ENCODE data around the gene FMN1. TPM values are rescaled to one million over a fixed set of nuclear protein-coding genes. Genes with fewer than 3 reads are reported as not detected.

FMN1 gene
- total RNA-seq, 4 donors from 2014 or later: 32.6 to 102 (median 63.0) TPM

DNA sequence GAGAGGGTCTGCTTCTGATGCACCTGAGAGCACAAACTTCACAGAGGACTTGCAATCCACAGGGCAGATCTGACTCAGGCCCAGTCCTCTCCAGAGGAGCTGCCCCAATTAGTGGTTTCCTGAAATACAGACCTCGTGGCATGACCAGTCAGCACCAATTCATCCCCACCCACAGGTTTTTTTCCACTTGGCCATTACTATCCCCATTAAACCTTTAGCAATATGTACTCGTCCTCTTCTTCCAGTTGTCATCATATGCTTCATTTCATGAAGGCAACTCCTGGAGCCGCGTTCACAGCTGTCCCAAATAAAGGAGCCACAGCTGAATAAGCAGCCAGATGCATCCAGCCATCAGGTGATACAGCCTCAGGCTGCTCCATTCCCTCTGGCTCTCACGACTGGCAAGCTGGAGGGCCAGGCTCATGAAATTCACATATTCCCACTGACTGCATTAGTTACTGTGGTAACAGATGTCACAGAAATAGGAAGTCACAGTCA, 163.1 kb downstream of the FMN1 start:
- no peaks in the 10 kb centered on the region for H3K27me3 ChIP-seq
- H3K36me3 ChIP-seq: no peaks in the 10 kb centered on the region
- no peaks in the 10 kb centered on the region for H3K9me3 ChIP-seq
- intact Hi-C loops (cut with DNase I; ENCODE audit: low total_unique reads): no loop called here
- no peak overlapping the region for H3K27ac ChIP-seq
- H3K4me3 ChIP-seq: no peak overlapping the region
- in situ Hi-C loops (cut with MboI; ENCODE audit: low pct_ligation_motif_present in 1 of 4, low pct_unique_long_range_greater_than_20kb in 1 of 4, low sequenced_read_pairs in 3 of 4): no loop called here
- no peak for DNase-seq
- TF ChIP-seq POLR2AphosphoS5 (IDR thresholded peaks at IDR 0.05) (no peak), POLR2A (IDR thresholded peaks at IDR 0.05) (no peak), EP300 (IDR thresholded peaks at IDR 0.05; ENCODE audit: low read depth) (no peak)
- TF ChIP-seq, protein P1, sequence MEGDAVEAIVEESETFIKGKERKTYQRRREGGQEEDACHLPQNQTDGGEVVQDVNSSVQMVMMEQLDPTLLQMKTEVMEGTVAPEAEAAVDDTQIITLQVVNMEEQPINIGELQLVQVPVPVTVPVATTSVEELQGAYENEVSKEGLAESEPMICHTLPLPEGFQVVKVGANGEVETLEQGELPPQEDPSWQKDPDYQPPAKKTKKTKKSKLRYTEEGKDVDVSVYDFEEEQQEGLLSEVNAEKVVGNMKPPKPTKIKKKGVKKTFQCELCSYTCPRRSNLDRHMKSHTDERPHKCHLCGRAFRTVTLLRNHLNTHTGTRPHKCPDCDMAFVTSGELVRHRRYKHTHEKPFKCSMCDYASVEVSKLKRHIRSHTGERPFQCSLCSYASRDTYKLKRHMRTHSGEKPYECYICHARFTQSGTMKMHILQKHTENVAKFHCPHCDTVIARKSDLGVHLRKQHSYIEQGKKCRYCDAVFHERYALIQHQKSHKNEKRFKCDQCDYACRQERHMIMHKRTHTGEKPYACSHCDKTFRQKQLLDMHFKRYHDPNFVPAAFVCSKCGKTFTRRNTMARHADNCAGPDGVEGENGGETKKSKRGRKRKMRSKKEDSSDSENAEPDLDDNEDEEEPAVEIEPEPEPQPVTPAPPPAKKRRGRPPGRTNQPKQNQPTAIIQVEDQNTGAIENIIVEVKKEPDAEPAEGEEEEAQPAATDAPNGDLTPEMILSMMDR (IDR thresholded peaks at IDR 0.05): no peak
- WGBS, 2 donors (ENCODE audit: low coverage in 1 of 2): 74% methylated on average over 5 of the region's 5 CpGs; no CpG with 5 or more reads in 1 of the 2 donors
- H3K4me1 ChIP-seq: peaks cover 0 to 59% (median 34%) of the 10 kb centered on the region in 4 donors

DNA sequence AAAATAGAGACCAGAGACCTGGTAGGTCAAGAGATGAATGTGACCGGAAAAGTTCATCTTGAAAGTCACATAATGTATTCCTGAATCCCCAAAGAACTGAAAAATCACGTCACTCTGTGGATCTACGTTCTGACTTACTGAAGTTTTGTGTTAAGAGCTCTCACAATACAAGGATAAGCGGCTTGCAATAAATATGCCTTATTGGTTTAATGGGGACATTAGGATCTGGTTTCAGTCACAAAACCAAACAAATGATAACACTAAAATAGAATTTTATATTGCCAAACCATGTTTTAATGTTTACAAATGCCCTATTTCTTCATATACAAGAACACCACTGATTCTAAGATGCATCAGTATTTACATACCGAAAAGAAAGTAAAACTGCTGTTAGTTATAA, 164.2 kb downstream of the FMN1 start:
- intact Hi-C loops (cut with DNase I; ENCODE audit: low total_unique reads): no loop called here
- 84 to 89% methylated on average over 5 of the region's 5 CpGs for WGBS, 2 donors (ENCODE audit: low coverage in 1 of 2)
- in situ Hi-C loops (cut with MboI; ENCODE audit: low pct_ligation_motif_present in 1 of 4, low pct_unique_long_range_greater_than_20kb in 1 of 4, low sequenced_read_pairs in 3 of 4): no loop called here

DNA sequence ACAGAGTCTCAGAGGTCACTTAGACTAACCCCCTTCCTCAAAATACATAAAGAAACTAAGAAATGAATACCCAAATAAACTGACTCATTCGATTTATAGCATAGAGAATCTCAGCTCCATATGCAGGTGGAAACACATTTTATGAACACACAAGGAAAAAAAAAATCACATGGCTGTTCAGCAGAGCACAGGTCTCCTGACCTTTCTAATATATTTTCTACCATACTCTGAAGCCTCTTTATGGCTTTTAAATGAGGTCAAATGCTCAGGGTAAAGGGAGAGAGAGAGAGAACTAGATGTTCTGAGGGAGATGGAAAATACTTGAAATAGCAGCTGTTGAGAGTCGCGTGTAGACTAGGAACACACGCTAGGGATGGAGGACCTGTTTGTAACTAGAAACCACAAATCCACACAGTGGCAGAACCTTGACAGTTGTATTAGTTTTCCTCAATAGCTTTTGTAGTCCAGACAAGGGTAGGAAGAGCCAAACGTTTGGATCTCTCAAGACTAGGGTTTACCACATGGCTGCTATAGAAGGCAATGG, 165.3 kb downstream of the FMN1 start:
- no peaks in the 10 kb centered on the region for H3K36me3 ChIP-seq
- intact Hi-C loops (cut with DNase I; ENCODE audit: low total_unique reads): no loop called here
- in situ Hi-C loops (cut with MboI; ENCODE audit: low pct_ligation_motif_present in 1 of 4, low pct_unique_long_range_greater_than_20kb in 1 of 4, low sequenced_read_pairs in 3 of 4): loop anchor here in 1 of 4 donors (10.0 kb wide), 1 partner anchor 46 kb away; no protein-coding TSS in a partner anchor
- no peak for DNase-seq
- H3K27me3 ChIP-seq: no peaks in the 10 kb centered on the region
- WGBS, 2 donors (ENCODE audit: low coverage in 1 of 2): 40 to 48% methylated on average over 4 to 5 of the region's 5 CpGs
- no peak overlapping the region for H3K4me3 ChIP-seq
- H3K4me1 ChIP-seq: peaks cover 0 to 46% (median 28%) of the 10 kb centered on the region in 4 donors
- peak overlapping the region; percentile 37 to 75 (median 64) for H3K27ac ChIP-seq
- no peaks in the 10 kb centered on the region for H3K9me3 ChIP-seq
- TF ChIP-seq, protein P1 (IDR thresholded peaks at IDR 0.05): no peak
- TF ChIP-seq POLR2AphosphoS5 (IDR thresholded peaks at IDR 0.05): no peak
- no peak for TF ChIP-seq POLR2A (IDR thresholded peaks at IDR 0.05)
- TF ChIP-seq EP300 (IDR thresholded peaks at IDR 0.05; ENCODE audit: low read depth): no peak

More for the DNA sequence above, 164.2 kb downstream of the FMN1 start:
- peaks cover 0 to 54% (median 31%) of the 10 kb centered on the region in 4 donors for H3K4me1 ChIP-seq
- H3K9me3 ChIP-seq: no peaks in the 10 kb centered on the region
- TF ChIP-seq POLR2AphosphoS5 (IDR thresholded peaks at IDR 0.05) (no peak), POLR2A (IDR thresholded peaks at IDR 0.05) (no peak), EP300 (IDR thresholded peaks at IDR 0.05; ENCODE audit: low read depth) (no peak)
- TF ChIP-seq, protein P1 (IDR thresholded peaks at IDR 0.05): no peak
- no peaks in the 10 kb centered on the region for H3K36me3 ChIP-seq
- H3K4me3 ChIP-seq: no peak overlapping the region
- DNase-seq: no peak
- no peaks in the 10 kb centered on the region for H3K27me3 ChIP-seq
- H3K27ac ChIP-seq: peak overlapping the region in 2 of 4 donors; percentile 64 to 75

DNA sequence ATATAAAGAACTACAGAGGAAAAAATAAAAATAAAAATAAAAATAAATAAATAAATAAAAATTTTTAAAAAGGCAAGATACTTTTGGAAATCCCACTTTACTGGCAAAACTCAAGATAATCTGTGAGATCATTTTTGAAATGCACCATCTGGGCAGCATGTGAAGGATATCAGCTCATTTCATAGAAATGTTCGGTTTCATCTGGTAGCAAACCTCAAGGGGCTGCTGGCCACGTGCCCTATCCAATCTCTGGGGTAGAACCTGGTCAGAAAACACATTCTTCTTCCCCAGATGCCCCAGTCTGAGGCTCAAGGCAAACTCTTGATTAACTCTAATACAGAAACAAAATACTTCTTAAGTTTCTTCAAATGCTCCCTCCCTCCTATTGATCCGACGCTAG, 166.0 kb downstream of the FMN1 start:
- H3K4me1 ChIP-seq: peaks cover 0 to 40% (median 25%) of the 10 kb centered on the region in 4 donors
- in situ Hi-C loops (cut with MboI; ENCODE audit: low pct_ligation_motif_present in 1 of 4, low pct_unique_long_range_greater_than_20kb in 1 of 4, low sequenced_read_pairs in 3 of 4) (loop anchor here in 1 of 4 donors (10.0 kb wide), 1 partner anchor 46 kb away; no protein-coding TSS in a partner anchor), intact Hi-C loops (cut with DNase I; ENCODE audit: low total_unique reads) (no loop called here)
- no peaks in the 10 kb centered on the region for H3K36me3 ChIP-seq
- 45 to 66% methylated on average over 2 to 4 of the region's 4 CpGs for WGBS, 2 donors (ENCODE audit: low coverage in 1 of 2)
- no peaks in the 10 kb centered on the region for H3K27me3 ChIP-seq
- DNase-seq: no peak
- no peak overlapping the region for H3K4me3 ChIP-seq
- H3K27ac ChIP-seq: peak overlapping the region; percentile 37 to 75 (median 64)
- no peak for TF ChIP-seq POLR2A (IDR thresholded peaks at IDR 0.05)
- no peak for TF ChIP-seq EP300 (IDR thresholded peaks at IDR 0.05; ENCODE audit: low read depth)
- TF ChIP-seq, protein P1 (IDR thresholded peaks at IDR 0.05): no peak
- H3K9me3 ChIP-seq: no peaks in the 10 kb centered on the region

Measured in transverse colon (tissue), 4 donors.